LHCN-M2 (cell line): ENCODE measurements around the gene KRT76. TPM values are rescaled to one million over a fixed set of nuclear protein-coding genes. Genes with fewer than 3 reads are reported as not detected.

Experiments used
- DNase-seq: peaks from one replicate; pipeline ENCODE4 v3.0.0-alpha.2; 2012; ENCODE audit warnings: low read depth
- polyA plus RNA-seq: library from polyadenylated mRNA; unstranded; fragments of >200 nt; gene quantifications from one replicate; pipeline ENCODE4 v1.2.1, GENCODE V29; 2012; ENCODE audit warnings: missing spikeins
- total RNA-seq: library from RNA; depleted of rRNA; stranded (reverse); fragments of >200 nt; gene quantifications from 2 replicates; pipeline ENCODE4 v1.2.3, GENCODE V29; 2014; rRNA removed

KRT76 gene
- not detected in 2 replicates for total RNA-seq
- polyA plus RNA-seq, result not detected

DNA sequence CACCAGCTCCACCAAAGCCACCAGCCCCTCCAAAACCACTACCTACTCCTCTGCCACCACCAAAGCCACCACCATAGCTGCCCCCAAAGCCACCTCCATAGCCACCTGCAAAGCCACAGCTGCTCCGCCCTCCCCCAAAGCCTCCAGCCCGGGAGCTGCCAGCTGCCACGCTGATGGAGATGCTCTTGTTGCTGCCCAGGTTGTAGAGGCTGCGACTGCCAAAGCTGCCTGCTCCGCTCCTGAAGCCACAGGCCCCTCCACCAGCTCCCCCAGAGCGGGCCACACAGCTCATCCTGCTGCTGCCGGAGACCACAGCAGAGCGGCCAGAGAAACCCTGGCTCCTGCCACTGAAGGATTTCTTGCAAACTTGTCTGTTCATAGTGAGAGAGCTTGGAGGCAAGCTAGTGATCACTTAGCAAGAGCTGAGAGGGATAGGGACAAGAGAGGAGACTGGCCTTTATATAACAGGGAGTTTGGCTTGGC is at the start of gene KRT76:
Gene KRT76 (minus strand): TSS at position 433 of the 483 bp plus-strand sequence. CDS start 54 bp downstream, at position 379.
- no peak for DNase-seq

- DNase-seq, result no peak
Observed at GRCh38 chr12:52825961-52826360, 48.8 kb upstream of the KRT76 start.

- DNase-seq, result no peak
Observed at GRCh38 chr12:52824741-52825410, 47.7 kb upstream of the KRT76 start.

DNA sequence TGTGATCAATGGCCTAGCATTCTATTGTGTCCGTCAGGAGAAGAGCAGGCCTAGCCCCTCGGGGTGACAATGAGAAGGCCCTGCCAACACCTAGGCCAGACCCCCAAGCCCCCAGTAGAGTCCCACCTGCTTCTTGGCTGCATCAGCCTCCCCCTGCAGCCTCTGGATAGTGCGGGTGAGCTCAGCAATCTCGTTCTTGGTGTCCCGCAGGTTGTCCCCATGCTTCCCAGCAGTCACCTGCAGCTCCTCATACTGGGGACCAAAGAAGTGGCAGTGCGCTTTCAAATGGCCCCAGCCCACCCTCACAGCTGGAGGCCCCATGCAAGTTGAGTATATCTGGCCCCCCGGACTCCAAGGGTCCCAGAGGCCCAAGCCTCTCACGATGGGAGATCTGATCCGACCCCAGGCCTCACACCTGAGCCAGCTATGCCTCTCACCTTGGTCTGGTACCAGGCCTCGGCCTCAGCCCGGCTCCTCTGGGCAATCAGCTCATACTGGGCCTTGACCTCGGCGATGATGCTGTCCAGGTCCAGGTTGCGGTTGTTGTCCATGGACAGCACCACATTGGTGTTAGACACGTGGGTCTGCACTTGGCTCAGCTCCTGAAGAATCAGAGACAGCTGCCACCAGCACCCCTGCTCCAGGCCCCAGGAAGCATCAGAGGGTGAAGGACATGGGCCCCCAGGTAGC is 46.8 kb upstream of the KRT76 start:
- no peak for DNase-seq

DNA sequence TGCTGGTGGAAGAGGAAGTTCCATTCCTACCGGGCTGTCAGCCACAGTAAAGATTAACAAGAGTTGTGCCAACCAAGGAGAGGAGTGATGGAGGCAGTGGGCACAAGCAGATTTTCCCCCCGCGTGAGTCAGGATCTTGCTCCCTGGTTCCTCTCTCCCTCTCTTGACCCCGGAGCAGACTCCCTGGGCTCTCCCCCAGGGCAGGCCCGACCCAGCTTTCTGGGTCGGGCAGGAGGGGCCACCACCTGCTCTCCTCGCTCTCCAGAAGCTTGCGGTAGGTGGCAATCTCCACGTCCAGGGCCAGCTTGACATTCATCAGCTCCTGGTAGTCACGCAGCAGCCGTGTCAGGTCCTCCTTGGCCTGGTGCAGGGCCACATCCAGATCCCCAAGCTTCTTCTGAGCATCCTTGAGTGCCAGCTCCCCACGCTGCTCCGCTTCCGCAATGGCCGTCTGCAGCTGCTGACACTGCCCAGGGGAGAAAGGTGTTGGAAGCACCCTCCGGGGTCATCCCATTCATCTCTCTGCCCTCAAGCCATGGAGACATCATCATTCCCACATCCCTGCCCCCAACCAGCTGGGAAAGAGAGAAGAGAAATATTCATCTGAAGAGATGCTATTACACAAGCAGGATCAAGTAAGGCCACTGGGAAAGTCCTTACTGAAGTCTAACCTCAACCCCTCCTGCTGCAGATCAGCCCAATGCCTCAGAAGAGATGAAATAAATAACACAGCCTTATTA is 45.8 kb upstream of the KRT76 start:
- no peak for DNase-seq

DNA sequence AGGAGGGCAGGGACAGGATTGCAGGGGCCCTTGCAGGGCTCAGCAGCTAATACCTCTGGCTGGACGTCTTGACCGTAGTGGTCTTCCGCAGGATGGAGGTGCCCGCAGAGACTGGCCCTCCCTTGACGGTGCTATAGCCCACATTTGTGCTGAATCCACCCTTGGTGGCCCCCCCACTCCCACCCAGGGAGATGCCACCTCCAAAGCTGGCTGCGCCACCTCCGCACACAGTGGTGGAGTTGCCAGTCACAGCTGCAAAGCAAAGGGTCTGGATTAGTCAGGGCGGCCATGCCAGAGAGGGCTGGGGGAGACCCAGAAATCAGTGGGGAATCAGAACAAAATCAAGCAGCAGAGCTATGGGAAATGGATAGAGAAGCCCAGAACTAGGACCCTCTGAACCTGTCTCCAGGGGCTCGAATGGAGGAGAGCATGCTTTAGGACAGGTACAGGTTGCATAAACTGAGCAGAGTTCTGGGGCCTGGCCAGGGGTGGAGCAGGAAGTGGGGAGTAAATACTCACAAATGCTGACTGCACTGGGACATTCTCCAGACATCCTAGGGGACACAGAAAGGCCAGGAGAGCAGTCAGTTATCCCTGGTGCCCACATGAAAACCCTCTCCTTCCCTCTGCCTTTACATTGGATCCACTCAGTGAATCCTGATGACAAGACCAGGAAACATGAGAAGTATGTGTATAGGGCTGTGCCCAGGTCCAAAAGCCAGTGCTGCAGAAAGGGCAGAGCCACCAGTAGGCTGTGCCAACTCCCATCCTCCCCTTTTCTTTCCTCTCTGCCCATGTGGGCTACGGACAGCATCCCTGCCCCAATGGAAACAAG is 44.9 kb upstream of the KRT76 start:
- DNase-seq, result no peak

GRCh38 chr12:52821071-52821730 is 44.1 kb upstream of the KRT76 start:
- no peak for DNase-seq

DNA sequence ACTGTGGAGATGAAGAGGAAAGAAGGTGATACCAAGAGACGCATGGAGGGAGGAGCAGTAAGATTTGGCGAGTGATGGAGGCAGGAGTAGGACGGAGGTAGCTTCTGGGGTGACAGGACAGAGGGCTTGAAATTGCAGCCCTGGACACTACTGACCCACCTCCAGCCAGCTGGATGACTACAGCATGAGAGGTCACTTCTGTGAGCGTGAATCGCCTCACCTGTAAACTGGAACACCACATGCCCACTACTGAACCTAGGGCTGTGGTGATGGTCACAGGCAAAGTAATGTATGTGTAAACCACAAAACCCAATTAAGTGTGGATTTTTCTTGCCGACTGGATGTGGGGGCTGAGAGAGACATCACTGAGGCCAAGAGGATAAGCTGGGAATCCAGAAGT is 43.4 kb upstream of the KRT76 start:
- DNase-seq, result no peak

GRCh38 chr12:52819731-52820510 is 42.8 kb upstream of the KRT76 start:
- DNase-seq, result no peak

GRCh38 chr12:52818887-52819420 is 41.8 kb upstream of the KRT76 start:
- DNase-seq, result no peak

- DNase-seq, result no peak
Observed at GRCh38 chr12:52818388-52818787, 41.2 kb upstream of the KRT76 start.

- DNase-seq, result no peak
Observed at GRCh38 chr12:52817699-52818238, 40.6 kb upstream of the KRT76 start.

- DNase-seq, result no peak
Observed at GRCh38 chr12:52817003-52817698, 40.0 kb upstream of the KRT76 start.

DNA sequence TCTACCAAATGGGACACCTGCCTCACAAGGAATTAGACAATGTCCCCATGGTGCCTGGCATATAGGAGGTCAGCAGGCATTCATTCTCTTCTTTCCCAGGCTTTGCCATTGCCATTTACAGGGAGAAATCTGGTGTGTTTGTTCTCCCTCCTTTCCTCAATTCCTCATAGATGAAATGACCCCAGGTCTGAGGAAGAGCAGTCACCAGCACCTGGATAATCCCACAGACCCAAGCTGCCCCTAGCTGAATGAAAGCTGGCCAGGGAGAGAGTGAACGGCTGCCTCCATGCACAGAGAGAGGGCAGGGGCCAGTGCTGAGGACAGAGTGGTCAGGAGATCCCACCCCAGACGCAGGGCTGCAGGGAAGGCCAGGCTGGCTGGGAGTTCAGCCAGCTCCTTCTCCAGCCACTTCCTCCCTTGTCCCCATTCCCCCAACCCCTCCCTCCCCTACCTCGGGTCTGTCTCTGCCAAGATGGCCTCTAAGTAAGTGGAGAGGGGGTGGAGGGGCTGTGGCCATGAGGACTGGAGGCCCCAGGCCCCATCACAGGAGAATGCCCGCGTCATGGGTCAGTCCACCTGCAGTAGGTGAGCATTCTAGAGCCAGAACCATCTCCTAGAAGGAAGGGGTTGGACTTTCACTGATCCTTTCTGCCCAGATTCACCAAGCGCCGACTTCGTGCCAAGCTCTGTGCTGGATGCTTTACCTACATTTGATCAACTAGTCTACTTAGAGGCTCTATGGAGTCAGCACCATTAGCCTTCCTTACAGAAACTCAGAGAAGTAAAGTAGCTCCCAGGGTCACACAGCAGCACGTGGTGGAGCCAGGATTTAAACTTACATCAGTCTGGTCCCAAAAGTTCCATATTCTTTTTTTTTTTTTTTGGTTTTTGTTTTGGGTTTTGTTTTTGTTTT is 38.8 kb upstream of the KRT76 start:
- DNase-seq, result no peak

DNA sequence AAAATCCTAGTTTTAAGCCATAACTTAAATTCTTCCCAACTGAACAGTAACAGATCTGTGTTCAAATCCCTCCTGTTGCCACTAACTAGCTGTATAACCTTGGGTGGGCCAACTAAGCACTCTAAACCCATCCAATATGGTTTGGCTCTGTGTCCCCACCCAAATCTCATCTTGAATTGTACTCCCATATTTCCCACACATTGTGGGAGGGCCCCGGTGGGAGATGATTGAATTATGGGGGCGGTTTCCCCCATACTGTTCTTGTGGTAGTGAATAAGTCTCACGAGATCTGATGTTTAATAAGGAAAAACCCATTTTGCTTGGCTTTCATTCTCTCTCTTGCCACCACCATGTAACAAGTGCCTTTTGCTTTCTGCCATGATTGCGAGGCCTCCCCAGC is 38.0 kb upstream of the KRT76 start:
- no peak for DNase-seq

DNA sequence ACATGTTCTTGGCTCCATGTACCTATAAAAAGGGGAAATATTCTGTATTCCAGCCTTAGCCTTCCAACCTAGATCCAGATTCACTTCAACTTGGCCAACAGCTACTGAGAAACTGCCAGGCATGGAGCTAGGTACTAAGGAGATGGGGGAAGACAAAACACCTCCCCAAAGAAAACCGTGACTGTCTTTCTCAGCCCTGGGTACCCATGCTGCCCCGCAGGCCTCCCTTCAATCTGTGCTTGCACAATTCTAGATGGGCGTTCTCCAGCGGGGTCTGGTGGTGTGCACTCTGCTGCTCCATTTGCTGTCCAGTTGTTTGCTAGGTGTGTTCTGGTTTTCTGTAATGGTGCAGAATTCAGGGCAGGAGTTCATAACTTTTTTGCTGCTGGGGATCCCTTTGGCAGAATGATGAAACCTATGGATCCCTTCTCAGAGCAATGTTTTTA is 37.6 kb upstream of the KRT76 start:
- DNase-seq, result no peak

GRCh38 chr12:52813885-52814709 is 37.0 kb upstream of the KRT76 start, which contains the start of gene KRT4:
KRT4 (minus strand) TSS chr12:52814116; CDS start chr12:52814058, 58 bp downstream.
- no peak for DNase-seq
